HG02943 (cell line): ENCODE data around the gene SCYGR1.
"Not testable (repeated sequence)": the region's sequence is repeated elsewhere in the genome, so short reads cannot be mapped to it uniquely, and the experiment has no call there.

Experiments
- ATAC-seq: cut with Tn5 transposase; IDR thresholded peaks from one replicate; pipeline ENCODE4 v1.9.1; 2021; ENCODE audit warnings: mild to moderate bottlenecking, low read depth, moderate library complexity; ENCODE audit not compliant: unreplicated experiment

The SCYGR1 gene

GRCh38 chr2:227387583-227387982 is at the start of gene SCYGR1:
TSS of gene SCYGR1 (minus strand) at chr2:227387949. CDS start at chr2:227387949, 0 bp downstream.
- not testable (repeated sequence) for ATAC-seq

- no peak for ATAC-seq
Observed at GRCh38 chr2:227436436-227437174, 48.9 kb upstream of the SCYGR1 start.

GRCh38 chr2:227433171-227433570 is 45.4 kb upstream of the SCYGR1 start:
- no peak for ATAC-seq

- ATAC-seq, result no peak
Observed at GRCh38 chr2:227430639-227431038, 42.9 kb upstream of the SCYGR1 start.

- ATAC-seq, result no peak
Observed at GRCh38 chr2:227428731-227429285, 41.1 kb upstream of the SCYGR1 start.

- ATAC-seq, result no peak
Observed at GRCh38 chr2:227423656-227424499, 36.1 kb upstream of the SCYGR1 start.

- no peak for ATAC-seq
Observed at GRCh38 chr2:227420087-227421052, 32.6 kb upstream of the SCYGR1 start.

- no peak for ATAC-seq
Observed at GRCh38 chr2:227416701-227417100, 29.0 kb upstream of the SCYGR1 start.

- peak; percentile 41 for ATAC-seq
Observed at GRCh38 chr2:227415538-227416424, 28.0 kb upstream of the SCYGR1 start.

GRCh38 chr2:227414846-227415245 is 27.1 kb upstream of the SCYGR1 start:
- ATAC-seq, result no peak

GRCh38 chr2:227413371-227413770 is 25.6 kb upstream of the SCYGR1 start:
- no peak for ATAC-seq

- ATAC-seq, result no peak
Observed at GRCh38 chr2:227412877-227413276, 25.1 kb upstream of the SCYGR1 start.

GRCh38 chr2:227411990-227412350 is 24.2 kb upstream of the SCYGR1 start:
- ATAC-seq, result no peak

GRCh38 chr2:227411320-227411989 is 23.7 kb upstream of the SCYGR1 start:
- peak; percentile 62 for ATAC-seq

- ATAC-seq, result no peak
Observed at GRCh38 chr2:227410191-227410590, 22.4 kb upstream of the SCYGR1 start.

- ATAC-seq, result no peak
Observed at GRCh38 chr2:227407591-227408151, 19.9 kb upstream of the SCYGR1 start.

- ATAC-seq, result no peak
Observed at GRCh38 chr2:227406177-227407031, 18.7 kb upstream of the SCYGR1 start.
